Activated CD4-positive, CD25-positive, alpha-beta regulatory T cell treated with anti-CD3 and anti-CD28 coated beads, Interleukin-2, amount 50 U/mL, for 16 hours (primary cell): ENCODE measurements around the gene NDUFS8.

Source experiments
- DNase-seq: peaks from one replicate; pipeline ENCODE4 v3.0.0-alpha.2; 2020; ENCODE audit warnings: low read depth, low spot score

The NDUFS8 gene

GRCh38 chr11:68015467-68015866 is 15.0 kb upstream of the NDUFS8 start:
- DNase-seq = no peak

- no peak for DNase-seq
These were observed 14.1 kb upstream of the NDUFS8 start for GRCh38 chr11:68016161-68016903.

- no peak for DNase-seq
These were observed 13.3 kb upstream of the NDUFS8 start for GRCh38 chr11:68016904-68017817.

GRCh38 chr11:68017980-68018729 is 12.3 kb upstream of the NDUFS8 start:
- no peak for DNase-seq

- no peak for DNase-seq
These were observed 11.7 kb upstream of the NDUFS8 start for GRCh38 chr11:68018730-68019190.

GRCh38 chr11:68019486-68019885 is 11.0 kb upstream of the NDUFS8 start:
- no peak for DNase-seq

- DNase-seq = no peak
These were observed 9.9 kb upstream of the NDUFS8 start for GRCh38 chr11:68020575-68020974.

- DNase-seq = no peak
These were observed 9.2 kb upstream of the NDUFS8 start for GRCh38 chr11:68021167-68021787.

- DNase-seq = no peak
These were observed 8.0 kb upstream of the NDUFS8 start for GRCh38 chr11:68022531-68022930.

GRCh38 chr11:68024508-68024907 is 6.0 kb upstream of the NDUFS8 start:
- no peak for DNase-seq

GRCh38 chr11:68025047-68025446 is 5.4 kb upstream of the NDUFS8 start:
- DNase-seq = no peak

GRCh38 chr11:68026391-68027105 is 3.9 kb upstream of the NDUFS8 start:
- DNase-seq = no peak

GRCh38 chr11:68027667-68028066 is 2.8 kb upstream of the NDUFS8 start:
- DNase-seq = no peak

GRCh38 chr11:68028802-68029545 is 1.5 kb upstream of the NDUFS8 start:
- no peak for DNase-seq

GRCh38 chr11:68031144-68031464 is 623 bp downstream of the NDUFS8 start:
- DNase-seq = no peak

- DNase-seq = no peak
These were observed 1.5 kb downstream of the NDUFS8 start for GRCh38 chr11:68032003-68032402.

- no peak for DNase-seq
These were observed 2.7 kb downstream of the NDUFS8 start for GRCh38 chr11:68032997-68033707.

- no peak for DNase-seq
These were observed 3.2 kb downstream of the NDUFS8 start for GRCh38 chr11:68033708-68034045.

GRCh38 chr11:68035266-68035876 is 4.9 kb downstream of the NDUFS8 start:
- no peak for DNase-seq
